A549 (cell line): ENCODE measurements around the gene HAX1.

ENCODE experiments used
- CHD2 ChIP-seq: fragments of 150-350 bp; IDR thresholded peaks from 2 replicates; pipeline ENCODE4 v1.6.1; 2014; ENCODE audit warnings: low read length; ENCODE audit not compliant: partially characterized antibody
- CTCF ChIP-seq: fragments of >200 bp; sonication (Bioruptor Twin); formaldehyde crosslinking; IDR thresholded peaks from 3 replicates; pipeline ENCODE4 v1.5.1; 2016
- RAD21 ChIP-seq, 2 experiments: fragments of >200 bp in 1 of 2; sonication (Bioruptor Twin) in 1 of 2; formaldehyde crosslinking in 1 of 2; IDR thresholded peaks in 1 of 2; conservative IDR thresholded peaks in 1 of 2; 2 replicates in 1 of 2; 3 replicates in 1 of 2; pipeline ENCODE4 v1.6.1; 2012 to 2018; ENCODE audit warnings: inconsistent platforms in 1 of 2

GRCh38 chr1:154304664-154305337 is 32.4 kb downstream of the HAX1 start:
- TF ChIP-seq CTCF (no peak), RAD21 (conservative IDR thresholded peaks at IDR 0.05 in 1 of 2, IDR thresholded peaks at IDR 0.05 in 1 of 2) (no peak), CHD2 (no peak)
